Measurements from ENCODE around the gene FRAT1.

- no peak for TF ChIP-seq YEATS4 (CRISPR knock-in tag; IDR thresholded peaks at IDR 0.05; ENCODE audit: borderline replicate concordance)
- no peak for TF ChIP-seq KDM3A (CRISPR knock-in tag; IDR thresholded peaks at IDR 0.05; ENCODE audit: low read depth)
- TF ChIP-seq RFX5 (IDR thresholded peaks at IDR 0.05; ENCODE audit: low read depth, low read length) = no peak
- TF ChIP-seq, protein P1, sequence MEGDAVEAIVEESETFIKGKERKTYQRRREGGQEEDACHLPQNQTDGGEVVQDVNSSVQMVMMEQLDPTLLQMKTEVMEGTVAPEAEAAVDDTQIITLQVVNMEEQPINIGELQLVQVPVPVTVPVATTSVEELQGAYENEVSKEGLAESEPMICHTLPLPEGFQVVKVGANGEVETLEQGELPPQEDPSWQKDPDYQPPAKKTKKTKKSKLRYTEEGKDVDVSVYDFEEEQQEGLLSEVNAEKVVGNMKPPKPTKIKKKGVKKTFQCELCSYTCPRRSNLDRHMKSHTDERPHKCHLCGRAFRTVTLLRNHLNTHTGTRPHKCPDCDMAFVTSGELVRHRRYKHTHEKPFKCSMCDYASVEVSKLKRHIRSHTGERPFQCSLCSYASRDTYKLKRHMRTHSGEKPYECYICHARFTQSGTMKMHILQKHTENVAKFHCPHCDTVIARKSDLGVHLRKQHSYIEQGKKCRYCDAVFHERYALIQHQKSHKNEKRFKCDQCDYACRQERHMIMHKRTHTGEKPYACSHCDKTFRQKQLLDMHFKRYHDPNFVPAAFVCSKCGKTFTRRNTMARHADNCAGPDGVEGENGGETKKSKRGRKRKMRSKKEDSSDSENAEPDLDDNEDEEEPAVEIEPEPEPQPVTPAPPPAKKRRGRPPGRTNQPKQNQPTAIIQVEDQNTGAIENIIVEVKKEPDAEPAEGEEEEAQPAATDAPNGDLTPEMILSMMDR (CRISPR knock-in tag; IDR thresholded peaks at IDR 0.05) = no peak
- no peak for TF ChIP-seq ZSCAN31 (CRISPR knock-in tag; IDR thresholded peaks at IDR 0.05; ENCODE audit: low read depth)
- TF ChIP-seq TCF7 (IDR thresholded peaks at IDR 0.05; ENCODE audit: low read depth) = no peak
- TF ChIP-seq RAD51 (IDR thresholded peaks at IDR 0.05; ENCODE audit: borderline replicate concordance) = no peak
- no peak for TF ChIP-seq POLR2A (IDR thresholded peaks at IDR 0.05; ENCODE audit: insufficient read depth in 1 of 2, low read depth in 2 of 2, low read length in 2 of 2)
- TF ChIP-seq ZBTB21 (CRISPR knock-in tag; IDR thresholded peaks at IDR 0.05) = no peak
- no peak for TF ChIP-seq ASH2L (IDR thresholded peaks at IDR 0.05; ENCODE audit: insufficient read length, low read depth, low read length)
- no peak for TF ChIP-seq ZNF274 (CRISPR knock-in tag; IDR thresholded peaks at IDR 0.05)
- TF ChIP-seq, protein P2, sequence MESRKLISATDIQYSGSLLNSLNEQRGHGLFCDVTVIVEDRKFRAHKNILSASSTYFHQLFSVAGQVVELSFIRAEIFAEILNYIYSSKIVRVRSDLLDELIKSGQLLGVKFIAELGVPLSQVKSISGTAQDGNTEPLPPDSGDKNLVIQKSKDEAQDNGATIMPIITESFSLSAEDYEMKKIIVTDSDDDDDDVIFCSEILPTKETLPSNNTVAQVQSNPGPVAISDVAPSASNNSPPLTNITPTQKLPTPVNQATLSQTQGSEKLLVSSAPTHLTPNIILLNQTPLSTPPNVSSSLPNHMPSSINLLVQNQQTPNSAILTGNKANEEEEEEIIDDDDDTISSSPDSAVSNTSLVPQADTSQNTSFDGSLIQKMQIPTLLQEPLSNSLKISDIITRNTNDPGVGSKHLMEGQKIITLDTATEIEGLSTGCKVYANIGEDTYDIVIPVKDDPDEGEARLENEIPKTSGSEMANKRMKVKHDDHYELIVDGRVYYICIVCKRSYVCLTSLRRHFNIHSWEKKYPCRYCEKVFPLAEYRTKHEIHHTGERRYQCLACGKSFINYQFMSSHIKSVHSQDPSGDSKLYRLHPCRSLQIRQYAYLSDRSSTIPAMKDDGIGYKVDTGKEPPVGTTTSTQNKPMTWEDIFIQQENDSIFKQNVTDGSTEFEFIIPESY (CRISPR knock-in tag; IDR thresholded peaks at IDR 0.05) = no peak
- no peak for TF ChIP-seq BCL3 (CRISPR knock-in tag; IDR thresholded peaks at IDR 0.05)
- no peak for TF ChIP-seq JARID2 (CRISPR knock-in tag; IDR thresholded peaks at IDR 0.05; ENCODE audit: insufficient replicate concordance)
These were observed 41.9 kb downstream of the FRAT1 start for GRCh38 chr10:97360705-97361536.

Data from HepG2 (cell line).